K562 (cell line): ENCODE measurements around the gene TSC1. TPM values are rescaled to one million over a fixed set of nuclear protein-coding genes. Genes with fewer than 3 reads are reported as not detected.

Experiments used
- ATAC-seq: fragments of 200-7000 bp; cut with Tn5 transposase; 3 replicates; pipeline ENCODE4 v1.9.1; 2020; ENCODE audit warnings: moderate library complexity
- BruUV-seq: library from RNA; stranded (reverse); fragments of 400-500 nt; replicated peaks from 2 replicates; lab custom pipeline; 2021; lab: Mats Ljungman, UMichigan
- CTCF ChIA-PET: fragments of 300-600 bp; formaldehyde crosslinking; extraction: SDS; loops from one replicate; lab custom pipeline; 2021; ENCODE audit warnings: low intra/inter-chr PET ratio; lab: Yijun Ruan, JAX
- POLR2A ChIA-PET: fragments of 300-600, 350-650 bp; sonication (Branson Sonifier 250); formaldehyde crosslinking; extraction: SDS; loops from one replicate; lab custom pipeline; 2021; ENCODE audit warnings: antibody characterized with exemption, inconsistent platforms; lab: Yijun Ruan, JAX
- DNase-seq, 4 experiments: peaks; one replicate each; pipeline versions ENCODE4 v3.0.0 to v3.0.0-alpha.2; 2011 to 2018; ENCODE audit warnings: low spot score in 3 of 4, mixed read lengths in 3 of 4; ENCODE audit errors: extremely low read depth in 1 of 4
- FAIRE-seq: peaks from 2 replicates; lab custom pipeline; 2011; peaks lifted over from hg19 to GRCh38; lab: Jason Lieb, UNC
- H2AFZ ChIP-seq: 2 replicates; pipeline ENCODE4 v1.6.0; 2011; ENCODE audit warnings: low read depth, low read length, control low read depth, inconsistent platforms
- H3K27ac ChIP-seq: fragments of 200-600 bp; 3 replicates; pipeline ENCODE4 v1.8.0; 2011; ENCODE audit warnings: low read depth, mild to moderate bottlenecking, control low read depth, inconsistent platforms, low read length, moderate library complexity, mixed read lengths; ENCODE audit errors: extremely low read depth
- H3K27me3 ChIP-seq, 2 experiments: fragments of 300-600 bp in 1 of 2; 2 replicates in 1 of 2; 3 replicates in 1 of 2; pipeline versions ENCODE4 v1.6.0 to v1.8.0; 2011; ENCODE audit warnings: inconsistent platforms in 2 of 2, low read length in 2 of 2, mild to moderate bottlenecking in 1 of 2, mixed read lengths in 1 of 2, moderate library complexity in 1 of 2; ENCODE audit not compliant: control insufficient read depth in 2 of 2, insufficient read depth in 2 of 2
- H3K36me3 ChIP-seq: fragments of 300-600 bp; 3 replicates; pipeline ENCODE4 v1.8.0; 2011; ENCODE audit warnings: mild to moderate bottlenecking, low read length, inconsistent platforms; ENCODE audit not compliant: control insufficient read depth, insufficient read depth
- H3K4me1 ChIP-seq, 2 experiments: fragments of 200-600 bp in 1 of 2; replicated peaks in 1 of 2; 2 replicates in 1 of 2; 3 replicates in 1 of 2; pipeline versions ENCODE4 v1.5.1 to v1.8.0; 2011; ENCODE audit warnings: inconsistent platforms in 2 of 2, low read length in 2 of 2, mild to moderate bottlenecking in 1 of 2, mixed read lengths in 1 of 2, moderate library complexity in 1 of 2; ENCODE audit not compliant: control insufficient read depth in 2 of 2, insufficient read depth in 2 of 2
- H3K4me2 ChIP-seq: 2 replicates; pipeline ENCODE4 v1.6.1; 2011; ENCODE audit warnings: low read length, control low read depth, inconsistent platforms, mixed read lengths; ENCODE audit not compliant: insufficient read depth
- H3K4me3 ChIP-seq: fragments of 200-600 bp; sonication (generic), shearing (Covaris generic); 2 replicates; pipeline ENCODE4 v1.5.1; 2016; ENCODE audit warnings: control low read depth, inconsistent platforms
- H3K79me2 ChIP-seq: fragments of 200-600 bp; 3 replicates; pipeline ENCODE4 v1.8.0; 2011; ENCODE audit warnings: low read length, inconsistent platforms; ENCODE audit not compliant: control insufficient read depth, insufficient read depth
- H3K9ac ChIP-seq, 2 experiments: 2 replicates each; pipeline versions ENCODE4 v1.6.0 to v1.6.1; 2011; ENCODE audit warnings: low read depth in 2 of 2, low read length in 2 of 2, control low read depth in 1 of 2, inconsistent platforms in 1 of 2, mild to moderate bottlenecking in 1 of 2, mixed read lengths in 1 of 2; ENCODE audit not compliant: insufficient read depth in 1 of 2
- H3K9me1 ChIP-seq: one replicate; pipeline ENCODE4 v1.6.0; 2011; ENCODE audit warnings: inconsistent platforms, mild to moderate bottlenecking, low read length, moderate library complexity; ENCODE audit not compliant: control insufficient read depth, insufficient read depth
- H3K9me3 ChIP-seq: replicated peaks from 2 replicates; pipeline ENCODE4 v1.5.1; 2011; ENCODE audit warnings: low read depth, low read length, inconsistent platforms; ENCODE audit not compliant: control insufficient read depth, insufficient read depth
- H4K20me1 ChIP-seq: replicated peaks from 2 replicates; pipeline ENCODE4 v1.6.1; 2011; ENCODE audit warnings: low read length, inconsistent platforms, mixed read lengths; ENCODE audit not compliant: control insufficient read depth, insufficient read depth
- E4F1 ChIP-seq: fragments of 250-450 bp; sonication (Bioruptor Pico); IDR thresholded peaks from 2 replicates; pipeline ENCODE4 v1.5.0; 2021; ENCODE audit warnings: mild to moderate bottlenecking, borderline replicate concordance
- HIVEP1 ChIP-seq: fragments of 250-450 bp; sonication (Bioruptor Pico); IDR thresholded peaks from 2 replicates; pipeline ENCODE4 v1.4.0; 2020; ENCODE audit warnings: mild to moderate bottlenecking
- SP2 ChIP-seq: IDR thresholded peaks from 2 replicates; pipeline ENCODE4 v1.6.1; 2011; ENCODE audit warnings: mild to moderate bottlenecking, low read depth, low read length, moderate library complexity; ENCODE audit not compliant: poor library complexity, severe bottlenecking; ENCODE audit errors: extremely low read depth
- STAG1 ChIP-seq: sonication (generic); formaldehyde crosslinking; IDR thresholded peaks from 2 replicates; pipeline ENCODE4 v1.5.0; 2020; ENCODE audit warnings: missing genetic modification reagents, borderline replicate concordance
- TRIM28 ChIP-seq: fragments of 450-650 bp; IDR thresholded peaks from 2 replicates; pipeline ENCODE4 v1.6.1; 2017
- ZNF12 ChIP-seq: sonication (generic); formaldehyde crosslinking; IDR thresholded peaks from 2 replicates; pipeline ENCODE4 v1.4.0; 2020; ENCODE audit warnings: mild to moderate bottlenecking, missing genetic modification reagents
- ZNF644 ChIP-seq: fragments of 200-800 bp; sonication (Bioruptor generic); IDR thresholded peaks from 2 replicates; pipeline ENCODE4 v1.6.1; 2016; ENCODE audit warnings: low read depth, missing genetic modification characterization, missing compliant biosample characterization
- WGBS: fragments of 100-300 bp; shearing (Covaris generic); methylation state at CpG from one replicate; pipeline ENCODE4 v1.1.6; 2016; ENCODE audit warnings: low coverage, mixed read lengths; ENCODE audit not compliant: insufficient coverage; ENCODE audit errors: missing lambda C conversion rate; 5-methylcytosine and 5-hydroxymethylcytosine counted together
- in situ Hi-C: fragments of 300-500 bp; cut with MboI; formaldehyde crosslinking; loops from 4 replicates; pipeline ENCODE4 v1.15.0; 2018; ENCODE audit warnings: inconsistent platforms, mixed read lengths
- intact Hi-C: fragments of 100-400 bp; cut with micrococcal nuclease; formaldehyde crosslinking; loops from 2 replicates; pipeline ENCODE4 v1.14.2; 2022
- polyA plus RNA-seq, 8 experiments: library from polyadenylated mRNA; depleted of rRNA in 4 of 8; stranded (reverse) in 5 of 8; unstranded in 3 of 8; fragments of >200 nt; fragmentation: Nextera tagmentation in 2 of 8; fragmentation: Illumina TruSeq in 1 of 8; extraction: Ambion mirVana in 2 of 8; extraction: Trizol in 1 of 8; gene quantifications; 2 replicates each; pipeline versions ENCODE4 v1.2.1 to v1.2.3, GENCODE V29; 2011 to 2014; ENCODE audit warnings: inconsistent platforms in 1 of 8, missing spikeins in 1 of 8
- total RNA-seq, 7 experiments: library from RNA; depleted of rRNA in 6 of 7; stranded (reverse); fragments of >200 nt in 6 of 7; fragmentation: Illumina TruSeq in 2 of 7; extraction: Trizol in 2 of 7; gene quantifications; 2 replicates each; pipeline versions ENCODE4 v1.2.1 to v1.2.3, GENCODE V29; 2011 to 2021; ENCODE audit warnings: low replicate concordance in 1 of 7

Gene TSC1
- total and polyA plus RNA-seq, 9 of the 15 experiments (the other 6 are each of a cell fraction or from before 2014, with no cell fraction given) = 6.9 to 37.6 (median 18.6) TPM

GRCh38 chr9:132905726-132906125 lies 38.7 kb downstream of the TSC1 start:
- H3K79me2 ChIP-seq = no peaks in the 10 kb centered on the region
- 0 out of 2 replicates have a peak, but pooled peaks cover 7% of the 10 kb centered on the region for H4K20me1 ChIP-seq
- TF ChIP-seq TRIM28 (no peak), ZNF644 (tag) (no peak), HIVEP1 (CRISPR knock-in tag) (no peak), ZNF12 (CRISPR knock-in tag) (no peak), STAG1 (CRISPR knock-in tag) (no peak), E4F1 (no peak), SP2 (no peak)
- H3K27me3 ChIP-seq = no peaks in the 10 kb centered on the region
- no peak overlapping the region for H2AFZ ChIP-seq
- in situ Hi-C loops = no loop called here
- no TSS peak for BruUV-seq
- no peaks in the 10 kb centered on the region for H3K9me3 ChIP-seq
- no peak overlapping the region for H3K27ac ChIP-seq
- no peak overlapping the region for H3K4me3 ChIP-seq
- no peak for DNase-seq
- no peaks in the 10 kb centered on the region for H3K4me1 ChIP-seq
- no peaks in the 10 kb centered on the region for H3K9me1 ChIP-seq
- CTCF ChIA-PET = no interaction called here
- WGBS = 87% methylated on average over 11 of the region's 12 CpGs
- ATAC-seq = no peak
- FAIRE-seq = no peak
- H3K9ac ChIP-seq = 0 out of 4 replicates have a peak overlapping the region, but pooled peaks of 1 of the 2 experiments have one; percentile 30
- H3K36me3 ChIP-seq = peaks cover 38% of the 10 kb centered on the region; the same call in 2 of the 3 replicates
- intact Hi-C loops = loop anchor here (10.0 kb wide), 1 partner anchor 69 kb away; the partner anchor contains the start of gene GFI1B
- H3K4me2 ChIP-seq = no peak overlapping the region
- POLR2A ChIA-PET = interaction anchor here (0.6 kb wide), 1 partner anchor 45 kb away, joined by 3 read pairs; no protein-coding TSS in a partner anchor
